Transverse colon (tissue), 4 donors: ENCODE results near the gene LUZP2. TPM values are rescaled to one million over a fixed set of nuclear protein-coding genes. Genes with fewer than 3 reads are reported as not detected.

Source experiments
- DNase-seq: peaks from one replicate; pipeline ENCODE4 v3.0.0-alpha.2; 2019
- H3K27ac ChIP-seq, 4 donors: fragments of 200-600 bp; sonication (generic); 2 replicates each; pipeline ENCODE4 v1.5.1; 2016 to 2018; ENCODE audit warnings: inconsistent platforms in 4 of 4
- H3K27me3 ChIP-seq: fragments of 200-600 bp; sonication (generic); 2 replicates; pipeline ENCODE4 v1.5.1; 2017; ENCODE audit warnings: inconsistent platforms
- H3K36me3 ChIP-seq, 4 donors: fragments of 200-600 bp; sonication (generic); 2 replicates each; pipeline ENCODE4 v1.5.1; 2017 to 2019; ENCODE audit warnings: inconsistent platforms in 4 of 4
- H3K4me1 ChIP-seq, 4 donors: fragments of 200-600 bp; sonication (generic); 2 replicates each; pipeline ENCODE4 v1.5.1; 2017 to 2020; ENCODE audit warnings: inconsistent platforms in 4 of 4
- H3K4me3 ChIP-seq, 4 donors: fragments of 200-600 bp; sonication (generic); 1 replicate in 1 of 4; 2 replicates in 3 of 4; pipeline versions ENCODE4 v1.5.1 to v1.6.1; 2017 to 2019; ENCODE audit warnings: inconsistent platforms in 4 of 4
- H3K9me3 ChIP-seq, 2 donors: fragments of 200-600 bp; sonication (generic); 2 replicates each; pipeline ENCODE4 v1.5.1; 2017 to 2019; ENCODE audit warnings: inconsistent platforms in 2 of 2
- CTCF ChIP-seq, 5 experiments: fragments of 200-600 bp in 3 of 5; fragments of 450-650 bp in 2 of 5; sonication (generic) in 3 of 5; IDR thresholded peaks; 1 replicate in 2 of 5; 2 replicates in 3 of 5; pipeline ENCODE4 v1.5.1; 2016 to 2017; ENCODE audit warnings: antibody characterized with exemption in 5 of 5, inconsistent platforms in 3 of 5, mild to moderate bottlenecking in 2 of 5, moderate library complexity in 1 of 5
- EP300 ChIP-seq: sonication (generic); formaldehyde crosslinking; IDR thresholded peaks from one replicate; pipeline ENCODE4 v1.6.1; 2017; ENCODE audit warnings: antibody characterized with exemption, low read depth
- POLR2A ChIP-seq: fragments of 450-650 bp; IDR thresholded peaks from one replicate; pipeline ENCODE4 v1.6.1; 2016; ENCODE audit warnings: antibody characterized with exemption, mild to moderate bottlenecking, moderate library complexity
- POLR2AphosphoS5 ChIP-seq, 3 donors: sonication (generic); formaldehyde crosslinking; IDR thresholded peaks; one replicate each; pipeline ENCODE4 v1.6.1; 2016; ENCODE audit warnings: antibody characterized with exemption in 3 of 3
- WGBS, 2 donors: methylation state at CpG; one replicate each; pipeline ENCODE4 v1.1.5; 2018; ENCODE audit warnings: low coverage in 1 of 2; 5-methylcytosine and 5-hydroxymethylcytosine counted together
- in situ Hi-C, 4 donors: fragments of 200-750 bp; cut with MboI; loops; one replicate each; pipeline versions ENCODE4 v1.15.0 to v1.15.1; 2017; ENCODE audit warnings: low sequenced_read_pairs in 3 of 4, low pct_ligation_motif_present in 1 of 4, low pct_unique_long_range_greater_than_20kb in 1 of 4
- intact Hi-C: fragments of 100-400 bp; cut with DNase I; formaldehyde crosslinking; loops from one replicate; pipeline ENCODE4 v1.15.1; 2023; ENCODE audit warnings: low total_unique reads
- total RNA-seq, 4 donors: library from RNA; depleted of rRNA; stranded (reverse); fragments of >200 nt; gene quantifications; one replicate each; pipeline ENCODE4 v1.1.0, GENCODE V29; 2016

The LUZP2 gene
- 1 to 10 TPM in 3 of 4 donors, not detected in 1; 2.2 to 3.3 (median 2.4) TPM for total RNA-seq

GRCh38 chr11:24496736-24497725, at the start of gene LUZP2:
LUZP2 (plus strand) TSS chr11:24497053.
- H3K4me3 ChIP-seq = peak within 1 kb of the TSS in 3 of 4 donors; percentile 24 to 53 (median 32)
- peaks cover 0 to 12% (median 3%) of the 10 kb centered on the region in 4 donors for H3K4me1 ChIP-seq
- TF ChIP-seq CTCF (IDR thresholded peaks at IDR 0.05) (no peak), EP300 (no peak), POLR2A (no peak), POLR2AphosphoS5 (IDR thresholded peaks at IDR 0.05) (no peak)
- H3K36me3 ChIP-seq = no peaks in the 10 kb centered on the region
- peaks cover 36% of the 10 kb centered on the region for H3K27me3 ChIP-seq
- H3K27ac ChIP-seq = no peak within 1 kb of the TSS
- H3K9me3 ChIP-seq = no peaks in the 10 kb centered on the region
- intact Hi-C loops = no loop called here
- WGBS, 2 donors = 18 to 46% methylated on average over 3 to 56 of the region's 65 CpGs
- in situ Hi-C loops = no loop called here
- no peak for DNase-seq

- intact Hi-C loops = no loop called here
- in situ Hi-C loops = no loop called here
- no peak overlapping the region for H3K27ac ChIP-seq
- H3K27me3 ChIP-seq = no peaks in the 10 kb centered on the region
- H3K9me3 ChIP-seq = no peaks in the 10 kb centered on the region
- TF ChIP-seq POLR2AphosphoS5 (IDR thresholded peaks at IDR 0.05) (no peak), EP300 (no peak), CTCF (IDR thresholded peaks at IDR 0.05) (no peak), POLR2A (no peak)
- DNase-seq = no peak
- WGBS, 2 donors = 80 to 84% methylated on average over 3 of the region's 3 CpGs
- no peaks in the 10 kb centered on the region for H3K36me3 ChIP-seq
- H3K4me1 ChIP-seq = no peaks in the 10 kb centered on the region
- H3K4me3 ChIP-seq = no peak overlapping the region
Observed at GRCh38 chr11:24453129-24453718, 43.6 kb upstream of the LUZP2 start.

- intact Hi-C loops (no loop called here), in situ Hi-C loops (no loop called here)
- TF ChIP-seq EP300 (no peak), CTCF (IDR thresholded peaks at IDR 0.05) (no peak), POLR2AphosphoS5 (IDR thresholded peaks at IDR 0.05) (no peak), POLR2A (no peak)
- no peak overlapping the region for H3K4me3 ChIP-seq
- no peak overlapping the region for H3K27ac ChIP-seq
- no peaks in the 10 kb centered on the region for H3K36me3 ChIP-seq
- H3K4me1 ChIP-seq = no peaks in the 10 kb centered on the region
- no peaks in the 10 kb centered on the region for H3K27me3 ChIP-seq
- H3K9me3 ChIP-seq = no peaks in the 10 kb centered on the region
- DNase-seq = no peak
Observed at GRCh38 chr11:24457985-24458384, 38.9 kb upstream of the LUZP2 start.

- Histone ChIP-seq H3K27me3 (no peaks in the 10 kb centered on the region), H3K36me3 (no peaks in the 10 kb centered on the region), H3K27ac (no peak overlapping the region), H3K4me1 (no peaks in the 10 kb centered on the region), H3K4me3 (no peak overlapping the region), H3K9me3 (no peaks in the 10 kb centered on the region)
- intact Hi-C loops = no loop called here
- no peak for DNase-seq
- 95 to 100% methylated on average over 1 of the region's 1 CpG for WGBS, 2 donors
- in situ Hi-C loops = no loop called here
- TF ChIP-seq POLR2AphosphoS5 (IDR thresholded peaks at IDR 0.05) (no peak), CTCF (IDR thresholded peaks at IDR 0.05) (no peak), POLR2A (no peak), EP300 (no peak)
Observed at GRCh38 chr11:24470431-24470830, 26.4 kb upstream of the LUZP2 start.
